Ovary (tissue), 3 donors: Measurements from ENCODE around the gene ABLIM1.

Experiments used
- POLR2A ChIP-seq: fragments of 450-650 bp; IDR thresholded peaks from one replicate; pipeline ENCODE4 v1.6.1; 2017; ENCODE audit warnings: antibody characterized with exemption, mild to moderate bottlenecking, moderate library complexity
- TF ChIP-seq, protein P1 (sequence below), 3 donors: fragments of 450-650 bp in 2 of 3; fragments of 200-600 bp in 1 of 3; IDR thresholded peaks; one replicate each; pipeline versions ENCODE4 v1.5.1 to v1.8.0; 2016 to 2022; ENCODE audit warnings: antibody characterized with exemption in 3 of 3, mild to moderate bottlenecking in 1 of 3
- donor health status: DM: no; HTN: no; CAD: no.

DNA sequence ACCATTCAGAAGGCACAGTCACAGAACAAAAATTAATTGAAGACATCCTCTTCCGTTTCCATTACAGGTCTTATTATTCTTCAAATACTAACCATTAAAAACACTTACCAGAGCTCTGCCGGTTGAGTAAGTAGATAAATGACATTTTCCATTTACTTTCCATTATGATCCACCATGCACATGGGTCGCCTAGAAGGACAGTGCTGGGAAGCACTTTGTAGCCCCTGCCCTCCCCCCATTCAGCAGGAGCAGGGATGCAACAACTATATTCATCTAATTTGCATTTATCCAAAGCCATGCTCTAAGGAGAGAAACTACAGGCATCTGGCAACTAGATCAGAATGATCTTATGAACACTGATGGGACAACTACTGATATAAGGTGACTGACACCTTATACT, 177.0 kb downstream of the ABLIM1 start:
- no peak for TF ChIP-seq POLR2A
- TF ChIP-seq, protein P1, sequence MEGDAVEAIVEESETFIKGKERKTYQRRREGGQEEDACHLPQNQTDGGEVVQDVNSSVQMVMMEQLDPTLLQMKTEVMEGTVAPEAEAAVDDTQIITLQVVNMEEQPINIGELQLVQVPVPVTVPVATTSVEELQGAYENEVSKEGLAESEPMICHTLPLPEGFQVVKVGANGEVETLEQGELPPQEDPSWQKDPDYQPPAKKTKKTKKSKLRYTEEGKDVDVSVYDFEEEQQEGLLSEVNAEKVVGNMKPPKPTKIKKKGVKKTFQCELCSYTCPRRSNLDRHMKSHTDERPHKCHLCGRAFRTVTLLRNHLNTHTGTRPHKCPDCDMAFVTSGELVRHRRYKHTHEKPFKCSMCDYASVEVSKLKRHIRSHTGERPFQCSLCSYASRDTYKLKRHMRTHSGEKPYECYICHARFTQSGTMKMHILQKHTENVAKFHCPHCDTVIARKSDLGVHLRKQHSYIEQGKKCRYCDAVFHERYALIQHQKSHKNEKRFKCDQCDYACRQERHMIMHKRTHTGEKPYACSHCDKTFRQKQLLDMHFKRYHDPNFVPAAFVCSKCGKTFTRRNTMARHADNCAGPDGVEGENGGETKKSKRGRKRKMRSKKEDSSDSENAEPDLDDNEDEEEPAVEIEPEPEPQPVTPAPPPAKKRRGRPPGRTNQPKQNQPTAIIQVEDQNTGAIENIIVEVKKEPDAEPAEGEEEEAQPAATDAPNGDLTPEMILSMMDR (IDR thresholded peaks at IDR 0.05), result no peak
